ENCODE results near the gene SLAMF9. TPM values are rescaled to one million over a fixed set of nuclear protein-coding genes. Genes with fewer than 3 reads are reported as not detected.

Gene SLAMF9
- total RNA-seq, 1 donor from 2014 or later, result 0.80 TPM

DNA sequence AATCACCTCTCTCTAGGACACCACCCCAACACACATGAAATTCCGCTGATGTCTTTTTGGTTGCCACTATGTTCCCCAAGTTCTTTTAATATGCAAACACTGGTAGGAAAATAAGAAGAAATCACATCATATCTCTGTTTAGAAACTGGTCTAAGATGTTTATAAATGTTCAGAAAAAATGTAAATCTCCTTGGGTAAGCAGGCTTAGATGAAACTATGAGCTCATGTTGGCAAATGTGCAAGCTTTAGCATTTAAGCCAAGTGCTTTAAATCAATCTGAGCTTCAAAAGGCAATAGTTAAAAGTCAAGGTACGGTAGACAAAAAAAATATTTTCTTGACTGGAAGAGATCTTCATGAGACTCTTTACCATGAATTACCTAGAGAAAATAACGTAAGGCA, 25.2 kb upstream of the SLAMF9 start:
- intact Hi-C loops (cut with DNase I), result no loop called here
- DNase-seq (ENCODE audit: low spot score), result no peak

DNA sequence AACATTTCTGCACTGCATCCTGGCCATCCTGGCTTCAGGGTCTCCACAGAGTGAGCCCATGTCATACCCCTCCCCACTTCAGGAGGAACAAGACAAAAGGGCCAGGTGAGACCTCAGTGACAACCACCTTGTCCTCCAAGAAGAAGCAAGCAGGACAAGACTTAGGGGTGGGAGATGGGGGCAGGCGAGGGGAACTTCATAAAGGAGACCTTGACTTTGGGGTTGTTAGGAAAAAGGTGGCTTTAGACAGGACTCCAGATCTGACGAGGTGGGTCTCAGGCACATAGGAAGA, 24.0 kb upstream of the SLAMF9 start:
- no peak for ATAC-seq

More for the DNA sequence above, 25.2 kb upstream of the SLAMF9 start:
- ATAC-seq, result no peak

GRCh38 chr1:159977364-159978106, 23.5 kb upstream of the SLAMF9 start:
- no peak for ATAC-seq
- DNase-seq (ENCODE audit: low spot score), result no peak
- intact Hi-C loops (cut with DNase I), result no loop called here

More for the DNA sequence above, 24.0 kb upstream of the SLAMF9 start:
- no peak for DNase-seq (ENCODE audit: low spot score)
- intact Hi-C loops (cut with DNase I), result no loop called here

DNA sequence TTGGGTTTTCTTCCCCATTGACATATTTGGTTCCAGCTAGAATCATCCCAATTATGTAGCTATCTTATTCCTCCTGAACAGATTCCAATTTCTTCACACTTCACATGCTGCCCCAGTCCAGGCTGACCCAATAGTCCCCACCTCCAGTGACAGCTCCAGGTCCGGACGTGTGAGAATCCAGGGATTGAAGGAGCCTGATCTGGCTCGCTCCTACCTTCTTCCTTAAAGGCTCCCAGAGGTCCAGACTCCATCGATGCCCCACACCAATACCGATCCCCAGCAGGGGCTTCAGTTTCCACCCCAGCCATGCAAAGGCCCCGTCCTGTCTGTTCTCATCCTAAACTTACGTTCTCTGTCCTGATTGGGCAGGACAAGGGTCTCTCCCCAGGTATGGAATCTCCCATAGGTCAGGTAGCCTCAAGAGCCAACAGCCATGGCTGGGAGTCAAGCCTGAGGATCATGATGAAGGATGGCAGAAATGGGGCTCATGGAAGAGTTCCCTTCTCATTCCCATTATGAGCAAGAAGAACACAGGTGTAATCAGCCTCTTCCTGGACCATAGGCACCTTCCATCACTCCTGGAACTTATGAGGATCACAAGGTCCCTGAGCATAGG, 20.4 kb upstream of the SLAMF9 start:
- DNase-seq (ENCODE audit: low spot score), result no peak
- intact Hi-C loops (cut with DNase I), result no loop called here

GRCh38 chr1:159973350-159973940, 19.4 kb upstream of the SLAMF9 start:
- no peak for ATAC-seq
- no peak for DNase-seq (ENCODE audit: low spot score)
- intact Hi-C loops (cut with DNase I), result no loop called here

More for the DNA sequence above, 20.4 kb upstream of the SLAMF9 start:
- no peak for ATAC-seq

DNA sequence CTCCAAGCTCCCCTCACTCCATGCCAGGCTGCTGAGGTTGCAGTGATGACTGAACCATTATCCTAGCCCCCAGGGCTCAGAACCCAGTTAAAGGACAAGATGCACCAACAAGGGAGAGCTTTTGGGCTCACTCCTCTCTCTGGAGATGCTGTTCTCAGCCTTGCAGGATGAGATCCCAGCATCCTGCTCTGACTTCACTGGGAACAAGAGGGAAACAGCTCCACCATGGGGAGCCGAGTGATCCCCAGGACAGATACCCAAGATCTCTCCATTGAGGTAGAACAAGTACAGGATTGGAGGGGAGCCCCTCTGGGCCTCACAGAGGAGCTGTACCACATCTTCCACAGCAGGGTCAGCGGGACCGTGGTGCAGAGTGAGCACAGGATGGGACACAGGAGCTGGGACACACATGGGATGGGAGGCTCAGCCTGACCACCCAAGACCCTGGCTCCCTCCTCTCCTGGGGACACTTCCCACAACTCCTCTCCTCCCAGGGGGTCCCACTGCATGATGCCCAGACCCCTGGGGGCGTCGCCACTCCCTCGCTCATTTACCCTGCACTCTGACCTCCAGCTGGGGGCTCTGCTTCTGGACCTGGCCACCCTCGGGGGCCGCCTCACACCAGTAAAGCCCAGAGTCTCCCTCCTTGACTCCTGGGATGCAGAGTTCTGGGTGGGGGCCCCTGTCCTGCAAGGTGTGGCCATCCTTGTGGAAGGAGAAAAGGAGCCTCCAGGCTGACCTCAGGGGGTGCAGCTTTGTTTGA, 18.6 kb upstream of the SLAMF9 start:
- no peak for ATAC-seq
- no peak for DNase-seq (ENCODE audit: low spot score)

DNA sequence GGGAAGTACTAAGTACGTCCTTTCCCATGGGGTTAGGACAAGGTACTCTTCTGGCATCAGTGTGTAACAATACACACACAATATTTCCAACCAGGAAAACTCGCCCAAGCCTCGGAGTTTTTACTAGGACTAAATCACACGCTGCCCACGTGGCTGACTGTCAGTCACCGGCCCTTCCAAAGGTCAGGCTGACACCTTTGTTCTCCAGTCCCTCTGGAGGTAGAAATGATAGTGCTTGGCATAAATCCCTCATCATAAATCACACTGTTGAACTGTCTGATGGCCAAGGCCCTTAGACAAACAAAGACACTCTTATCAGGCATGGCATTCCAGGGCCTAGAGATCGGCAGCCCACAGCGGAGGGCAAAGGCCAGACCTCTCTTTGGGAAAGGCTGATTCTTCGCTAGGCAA, 16.9 kb upstream of the SLAMF9 start:
- DNase-seq (ENCODE audit: low spot score) (no peak), ATAC-seq (no peak)
- intact Hi-C loops (cut with DNase I), result no loop called here

More for the DNA sequence above, 18.6 kb upstream of the SLAMF9 start:
- intact Hi-C loops (cut with DNase I), result no loop called here

- intact Hi-C loops (cut with DNase I), result no loop called here
- DNase-seq (ENCODE audit: low spot score), result no peak
- ATAC-seq, result no peak
These were observed 14.9 kb upstream of the SLAMF9 start for GRCh38 chr1:159968901-159969300.

DNA sequence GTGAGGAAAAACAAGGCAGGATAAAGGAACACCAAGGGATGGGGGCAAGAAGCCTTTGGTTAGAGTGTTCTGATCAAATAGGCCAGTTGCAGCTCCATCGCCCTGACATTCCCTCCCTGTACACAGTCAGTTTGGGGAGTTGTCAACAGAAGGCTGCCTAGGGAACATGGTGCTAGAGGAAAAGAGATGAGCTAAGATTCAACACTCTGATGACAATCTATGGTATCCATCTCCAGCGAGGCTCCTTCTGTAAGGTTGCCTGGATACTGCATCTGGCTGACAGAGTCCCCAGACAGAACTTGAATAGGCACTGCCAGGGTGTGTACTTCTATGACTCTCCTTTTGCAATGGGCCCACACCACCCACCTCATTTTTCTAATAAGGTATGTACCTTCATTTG, 11.2 kb upstream of the SLAMF9 start:
- intact Hi-C loops (cut with DNase I), result no loop called here
- DNase-seq (ENCODE audit: low spot score) (no peak), ATAC-seq (no peak)

DNA sequence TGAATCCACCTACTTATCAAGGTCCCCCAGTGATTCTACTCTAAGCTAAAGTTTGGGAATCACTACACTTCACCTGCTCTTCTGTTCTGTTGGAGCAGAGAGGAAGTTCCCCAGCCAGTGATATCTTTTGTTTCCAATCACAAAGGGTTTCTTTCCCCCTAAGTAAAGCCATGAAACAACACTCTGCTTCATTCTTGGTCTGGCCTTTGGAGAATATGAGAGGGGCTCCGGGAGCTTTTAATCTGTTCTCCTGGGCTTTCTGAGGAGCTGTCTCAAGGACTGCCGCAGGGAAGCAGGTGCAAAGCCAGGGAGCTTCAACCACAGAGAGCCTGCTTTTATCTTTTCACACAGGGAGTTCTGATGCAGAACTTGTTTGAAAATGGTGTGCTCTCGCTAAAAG, 10.1 kb upstream of the SLAMF9 start:
- DNase-seq (ENCODE audit: low spot score) (no peak), ATAC-seq (no peak)
- intact Hi-C loops (cut with DNase I), result no loop called here

DNA sequence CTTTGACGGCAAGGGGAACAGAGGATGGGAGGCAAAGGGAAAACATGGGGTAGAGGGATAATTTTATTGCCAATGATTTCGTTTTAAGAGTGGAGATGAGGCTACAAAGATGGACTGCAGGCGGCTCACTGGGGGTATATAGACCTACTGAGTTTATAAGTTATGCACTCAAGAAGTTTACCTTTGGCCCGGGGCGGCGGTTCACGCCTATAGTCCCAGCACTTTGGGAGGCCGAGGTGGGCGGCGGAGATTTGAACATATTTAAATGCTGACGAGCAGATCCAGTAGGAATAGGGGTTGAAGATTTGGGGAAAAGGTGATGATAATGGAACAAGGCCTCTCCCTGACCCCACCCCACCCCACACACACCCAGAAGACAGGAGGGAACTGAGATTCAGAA, 8.1 kb upstream of the SLAMF9 start:
- intact Hi-C loops (cut with DNase I), result no loop called here
- DNase-seq (ENCODE audit: low spot score), result no peak
- no peak for ATAC-seq

GRCh38 chr1:159961636-159962035, 7.6 kb upstream of the SLAMF9 start:
- ATAC-seq (peak; percentile 38), DNase-seq (ENCODE audit: low spot score) (no peak)
- intact Hi-C loops (cut with DNase I), result no loop called here

GRCh38 chr1:159960721-159961381, 6.8 kb upstream of the SLAMF9 start:
- DNase-seq (ENCODE audit: low spot score) (no peak), ATAC-seq (peak; percentile 92)
- intact Hi-C loops (cut with DNase I), result no loop called here

DNA sequence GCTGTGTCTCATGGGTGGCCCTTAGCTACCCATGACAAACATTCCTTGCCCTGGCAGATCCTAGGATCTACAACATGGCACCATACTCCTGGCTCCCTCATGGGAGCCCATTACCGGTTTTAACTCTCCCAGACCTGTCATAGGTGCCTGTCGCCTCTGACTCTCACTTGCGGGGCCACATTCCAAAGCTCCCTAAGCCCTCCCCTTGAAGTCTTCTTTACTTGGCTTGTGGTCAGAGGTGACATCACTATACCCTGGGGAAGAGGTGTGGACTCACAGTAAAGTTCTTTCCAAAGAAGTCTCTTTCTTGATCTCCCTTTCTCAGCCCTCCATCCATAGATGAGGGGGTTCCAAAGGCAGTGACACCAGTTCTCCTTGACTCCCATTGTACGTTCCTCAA, 5.4 kb upstream of the SLAMF9 start:
- DNase-seq (ENCODE audit: low spot score) (no peak), ATAC-seq (no peak)
- intact Hi-C loops (cut with DNase I), result no loop called here

GRCh38 chr1:159958719-159959380, 4.8 kb upstream of the SLAMF9 start:
- ATAC-seq, result no peak
- DNase-seq (ENCODE audit: low spot score), result no peak
- intact Hi-C loops (cut with DNase I), result no loop called here

DNA sequence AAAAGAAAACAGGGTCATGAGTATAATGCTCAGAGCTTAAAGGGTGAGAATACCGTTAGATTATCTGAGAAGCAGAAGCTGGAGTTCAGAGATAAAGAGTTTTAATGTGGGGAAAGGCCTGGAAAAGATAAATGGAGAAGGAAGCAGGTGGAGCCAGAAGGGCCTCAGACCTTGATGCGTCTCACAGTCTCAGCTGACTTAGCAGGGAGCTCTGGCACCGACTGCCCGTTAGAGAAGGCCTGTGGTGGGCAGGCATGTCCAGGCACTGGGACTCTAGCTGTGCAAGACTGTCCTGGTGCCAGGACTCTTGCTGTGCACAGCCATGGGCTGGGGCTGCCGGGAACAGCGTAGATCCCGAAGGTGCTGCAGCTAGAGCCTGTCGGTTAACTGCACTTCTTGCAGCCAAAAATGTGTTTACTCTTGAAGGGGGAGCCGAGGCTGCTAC, 3.8 kb upstream of the SLAMF9 start:
- ATAC-seq (no peak), DNase-seq (ENCODE audit: low spot score) (no peak)
- intact Hi-C loops (cut with DNase I), result no loop called here

GRCh38 chr1:159955456-159955855, 1.4 kb upstream of the SLAMF9 start:
- no peak for DNase-seq (ENCODE audit: low spot score)
- ATAC-seq, result no peak
- intact Hi-C loops (cut with DNase I), result no loop called here

DNA sequence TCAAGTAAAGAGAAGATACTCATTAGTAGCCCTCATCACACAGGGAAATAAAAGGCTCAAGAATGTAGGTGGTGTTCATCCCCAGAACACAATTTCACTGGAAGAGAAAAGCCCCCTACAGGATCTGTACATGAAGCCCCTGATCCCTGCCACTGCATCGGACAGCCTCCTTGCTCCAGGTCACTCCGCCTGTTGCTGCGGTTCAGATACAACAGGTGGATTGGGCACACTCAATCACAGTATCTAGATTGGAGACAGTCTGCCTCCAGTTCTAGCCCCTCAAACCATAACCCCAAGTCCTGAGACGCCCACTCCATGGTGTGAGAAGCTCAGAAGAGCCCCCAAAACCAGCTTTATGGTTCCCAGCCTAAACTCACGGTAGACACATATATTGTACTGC, 1.1 kb downstream of the SLAMF9 start:
- intact Hi-C loops (cut with DNase I), result no loop called here
- ATAC-seq (no peak), DNase-seq (ENCODE audit: low spot score) (no peak)

- DNase-seq (ENCODE audit: low spot score), result no peak
- no peak for ATAC-seq
- intact Hi-C loops (cut with DNase I), result no loop called here
These were observed 2.5 kb downstream of the SLAMF9 start for GRCh38 chr1:159951551-159951950.
